SIG-M5 (cell line): Measurements from ENCODE around the gene RARS1.

Source experiments
- DNase-seq: peaks from one replicate; lab custom pipeline; 2025; lab: John Stamatoyannopoulos, UW

RARS1 gene

DNA sequence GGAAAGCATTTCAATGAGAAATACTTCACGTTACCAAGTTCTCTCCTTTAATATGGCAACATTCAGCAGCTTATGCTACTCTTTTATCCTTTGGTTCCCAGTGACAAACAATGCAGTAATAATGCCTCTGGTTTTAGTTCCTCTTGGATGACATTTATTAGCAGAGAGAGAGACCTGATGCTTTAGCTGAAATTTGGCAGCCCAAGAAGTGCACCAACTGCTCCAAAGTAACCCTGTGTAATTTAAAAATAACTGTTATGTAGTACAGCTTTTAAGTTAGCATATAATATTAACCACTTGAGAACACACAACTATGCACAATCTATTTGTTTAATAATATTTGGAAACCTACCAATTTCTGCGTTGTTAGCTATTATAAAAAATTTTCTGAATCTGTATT lies 71.1 kb downstream of the RARS1 start:
- DNase-seq = no peak

DNA sequence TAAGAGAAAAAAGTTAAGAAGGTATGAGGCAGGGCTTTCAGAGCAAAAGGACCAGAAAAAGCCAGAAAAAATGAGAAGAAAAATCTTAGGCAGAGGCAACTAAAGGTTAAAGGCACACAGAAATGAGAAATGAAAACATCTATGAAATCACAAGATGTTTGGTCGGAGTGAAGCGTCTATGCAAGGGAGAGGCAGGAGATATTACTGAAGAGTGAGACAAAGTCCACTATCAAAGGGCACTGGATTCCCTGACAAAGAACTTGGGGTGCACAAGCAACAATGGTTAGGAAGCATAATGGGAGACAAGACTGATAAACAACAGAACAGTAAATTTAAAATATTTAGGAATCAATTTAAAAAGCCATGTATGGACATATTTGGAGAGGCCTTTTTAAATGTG lies 76.0 kb downstream of the RARS1 start:
- DNase-seq = no peak

DNA sequence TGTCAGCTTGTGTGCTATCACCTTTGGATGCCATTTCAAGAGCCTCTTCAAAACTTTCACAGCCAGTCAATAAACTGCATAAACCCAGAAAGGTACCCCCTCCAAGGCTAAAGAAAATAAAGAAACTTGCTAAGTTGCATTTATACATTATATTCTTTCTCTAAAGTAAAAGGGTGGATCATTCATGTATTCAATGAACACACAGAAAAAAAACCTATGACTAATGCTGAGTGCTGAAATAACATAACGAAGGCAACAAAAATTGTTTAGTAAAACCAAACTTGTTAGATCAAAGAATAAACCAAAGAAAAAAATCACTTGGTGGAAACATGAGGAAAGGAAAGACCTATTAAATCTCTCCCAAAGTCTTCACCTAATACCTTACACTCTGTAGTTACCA lies 77.7 kb downstream of the RARS1 start:
- DNase-seq = no peak

DNA sequence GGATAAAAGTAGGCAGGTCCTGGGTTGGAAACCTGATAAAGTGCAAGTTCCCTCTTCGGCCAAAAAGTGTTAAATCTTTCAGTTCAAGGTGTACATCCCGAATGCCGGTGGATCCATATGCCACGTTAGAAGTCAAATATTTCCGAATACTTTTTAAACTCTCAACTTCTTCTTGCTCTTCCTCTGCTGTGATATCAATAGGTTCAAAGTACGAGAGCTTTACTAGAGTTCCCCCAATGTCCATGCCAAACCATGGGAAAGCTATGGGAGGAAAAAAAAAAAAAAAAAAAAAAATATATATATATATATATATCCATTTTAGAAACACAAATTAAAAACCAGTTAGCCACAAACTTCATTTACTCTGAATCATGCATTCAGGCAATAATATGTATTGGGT lies 82.5 kb downstream of the RARS1 start:
- DNase-seq = no peak
